SK-N-MC (cell line): Measurements from ENCODE around the gene RYR3.

Experiments used
- DNase-seq: peaks from one replicate; pipeline ENCODE4 v3.0.0-alpha.2; 2011; ENCODE audit warnings: low read depth, low spot score
- H3K27ac ChIP-seq: fragments of 200-600 bp; sonication (generic); 2 replicates; pipeline ENCODE4 v1.5.1; 2016; ENCODE audit warnings: mixed run types
- H3K36me3 ChIP-seq: fragments of 200-600 bp; sonication (generic); 2 replicates; pipeline ENCODE4 v1.6.1; 2017; ENCODE audit warnings: antibody characterized with exemption, low read length, mixed read lengths; ENCODE audit not compliant: insufficient read depth
- H3K4me3 ChIP-seq: fragments of 200-600 bp; sonication (generic); 2 replicates; pipeline ENCODE4 v1.5.1; 2016
- H3K9ac ChIP-seq: fragments of 200-600 bp; sonication (generic); 2 replicates; pipeline ENCODE4 v1.8.0; 2017; ENCODE audit warnings: mixed run types, mixed read lengths; ENCODE audit not compliant: insufficient read length
- H3K9me3 ChIP-seq: fragments of 200-600 bp; sonication (generic); 2 replicates; pipeline ENCODE4 v1.6.1; 2017; ENCODE audit warnings: low read depth, mild to moderate bottlenecking, antibody characterized with exemption, low read length, moderate library complexity, mixed read lengths
- EZH2 ChIP-seq: fragments of 200-600 bp; sonication (generic); IDR thresholded peaks from one replicate; pipeline ENCODE4 v1.6.1; 2017; ENCODE audit warnings: antibody characterized with exemption
- FOXP2 ChIP-seq: optimal IDR thresholded peaks from 2 replicates; pipeline ENCODE3; 2011; ENCODE audit warnings: mild to moderate bottlenecking, moderate library complexity; ENCODE audit not compliant: insufficient read depth; ENCODE audit errors: extremely low read length, control extremely low read depth
- POLR2AphosphoS5 ChIP-seq: IDR thresholded peaks from 2 replicates; pipeline ENCODE4 v1.6.1; 2012; ENCODE audit warnings: mild to moderate bottlenecking, low read depth, low read length, borderline replicate concordance

Gene RYR3

DNA sequence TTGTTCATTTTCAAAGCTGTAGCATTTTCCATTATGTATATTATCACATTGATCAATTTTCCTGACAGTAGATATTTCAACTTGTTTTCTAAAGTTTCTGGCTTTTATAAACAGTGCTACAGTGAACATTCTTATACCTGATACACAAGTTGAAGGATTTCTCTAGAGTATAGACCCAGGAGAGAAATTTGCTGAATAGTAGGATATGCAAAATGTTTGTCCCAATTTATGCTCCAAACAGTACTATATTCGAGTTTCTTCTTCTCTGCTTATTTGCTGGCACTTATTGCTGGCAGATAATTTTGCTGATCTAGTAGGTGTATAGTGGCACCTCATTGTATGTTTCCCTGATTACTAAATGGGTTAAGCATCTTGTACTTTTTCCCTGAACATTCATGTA lies 540.3 kb downstream of the RYR3 start:
- Histone ChIP-seq H3K27ac (no peak overlapping the region), H3K9ac (no peak overlapping the region), H3K9me3 (no peaks in the 10 kb centered on the region), H3K4me3 (no peak overlapping the region), H3K36me3 (no peaks in the 10 kb centered on the region)
- no peak for DNase-seq
- TF ChIP-seq FOXP2 (no peak), EZH2 (no peak), POLR2AphosphoS5 (no peak)

DNA sequence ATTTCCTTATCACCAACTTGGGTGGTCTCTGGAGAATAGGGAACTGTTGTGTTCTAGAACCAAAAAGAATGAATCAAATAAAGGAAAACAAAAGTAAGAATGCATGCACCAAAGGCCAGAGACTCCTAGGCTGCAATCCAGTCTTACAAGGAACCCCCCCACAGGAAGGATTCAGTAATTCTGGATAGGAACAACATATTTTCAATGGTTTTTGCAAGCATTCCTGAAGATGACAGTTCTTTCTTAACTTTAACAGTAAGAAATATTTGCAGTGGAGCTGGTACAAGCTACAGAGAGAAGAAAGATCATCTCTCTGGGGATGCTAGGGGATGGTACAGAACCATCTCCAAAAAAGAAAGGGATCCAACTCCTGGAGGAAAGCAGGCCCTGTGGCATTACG lies 541.3 kb downstream of the RYR3 start:
- Histone ChIP-seq H3K9ac (no peak overlapping the region), H3K36me3 (no peaks in the 10 kb centered on the region), H3K4me3 (no peak overlapping the region), H3K27ac (no peak overlapping the region), H3K9me3 (no peaks in the 10 kb centered on the region)
- TF ChIP-seq POLR2AphosphoS5 = no peak
- TF ChIP-seq FOXP2 = no peak
- no peak for TF ChIP-seq EZH2
- no peak for DNase-seq

DNA sequence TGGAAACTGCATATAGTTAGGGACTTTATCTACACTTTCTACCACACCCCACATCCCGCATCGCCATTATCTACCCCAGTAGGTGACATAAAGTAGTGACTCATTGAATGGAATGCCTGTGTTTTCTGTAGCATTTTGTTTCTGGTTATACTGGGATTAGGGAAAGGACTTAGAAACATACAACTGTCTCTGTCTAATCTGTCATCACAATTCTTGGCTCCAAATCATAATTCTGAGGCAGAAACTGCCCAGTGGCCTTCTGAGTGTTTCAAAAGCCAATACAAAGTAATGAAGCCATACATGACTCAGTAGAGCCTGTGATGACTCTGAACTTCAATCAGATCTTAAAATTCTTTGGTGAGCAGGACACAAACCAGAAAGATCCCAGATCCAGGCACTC lies 541.8 kb downstream of the RYR3 start:
- TF ChIP-seq POLR2AphosphoS5 = no peak
- TF ChIP-seq EZH2 = no peak
- no peak for TF ChIP-seq FOXP2
- Histone ChIP-seq H3K36me3 (no peaks in the 10 kb centered on the region), H3K9me3 (no peaks in the 10 kb centered on the region), H3K9ac (no peak overlapping the region), H3K27ac (no peak overlapping the region), H3K4me3 (no peak overlapping the region)
- no peak for DNase-seq

DNA sequence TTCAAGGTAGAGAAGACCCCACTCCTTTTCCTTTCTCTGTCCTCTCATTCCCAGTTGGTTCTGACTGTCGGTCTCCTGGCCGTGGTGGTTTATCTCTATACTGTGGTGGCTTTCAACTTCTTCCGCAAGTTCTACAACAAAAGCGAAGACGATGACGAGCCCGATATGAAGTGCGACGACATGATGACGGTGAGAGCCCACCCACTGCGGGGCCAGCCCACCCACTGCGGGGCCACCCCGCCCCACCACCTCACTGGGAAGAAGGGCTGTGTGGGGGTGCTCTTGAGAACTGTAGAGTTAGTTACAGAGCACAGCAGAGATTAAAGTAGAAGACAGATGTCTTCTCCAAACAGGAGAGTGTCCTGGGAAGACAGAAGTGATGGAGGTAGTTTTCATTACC lies 547.0 kb downstream of the RYR3 start:
- Histone ChIP-seq H3K4me3 (no peak overlapping the region), H3K27ac (no peak overlapping the region), H3K9ac (no peak overlapping the region), H3K9me3 (no peaks in the 10 kb centered on the region), H3K36me3 (no peaks in the 10 kb centered on the region)
- TF ChIP-seq POLR2AphosphoS5 (no peak), EZH2 (no peak), FOXP2 (no peak)
- no peak for DNase-seq

DNA sequence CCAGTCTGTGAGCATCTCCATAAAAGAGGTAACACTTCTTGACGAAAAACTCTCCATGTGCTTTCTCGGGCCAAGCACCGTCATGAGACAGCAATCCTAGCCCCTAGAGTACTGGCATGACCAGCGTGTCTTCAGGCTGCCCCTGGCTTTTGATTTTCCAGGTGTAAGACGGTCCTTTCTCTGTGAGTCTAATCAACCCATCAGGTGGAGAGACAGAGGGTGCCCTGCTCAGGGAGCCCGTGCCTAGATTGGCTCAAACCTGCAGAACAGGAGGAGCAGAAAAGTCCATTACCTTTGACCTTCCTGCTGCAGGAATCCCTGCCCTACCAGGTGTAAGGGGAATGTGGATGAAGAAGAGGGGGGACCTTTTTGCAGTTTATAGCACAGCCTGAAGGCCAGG lies 548.1 kb downstream of the RYR3 start:
- Histone ChIP-seq H3K4me3 (no peak overlapping the region), H3K36me3 (no peaks in the 10 kb centered on the region), H3K9ac (no peak overlapping the region), H3K27ac (no peak overlapping the region), H3K9me3 (no peaks in the 10 kb centered on the region)
- TF ChIP-seq EZH2 = no peak
- TF ChIP-seq POLR2AphosphoS5 = no peak
- TF ChIP-seq FOXP2 = no peak
- DNase-seq = no peak

DNA sequence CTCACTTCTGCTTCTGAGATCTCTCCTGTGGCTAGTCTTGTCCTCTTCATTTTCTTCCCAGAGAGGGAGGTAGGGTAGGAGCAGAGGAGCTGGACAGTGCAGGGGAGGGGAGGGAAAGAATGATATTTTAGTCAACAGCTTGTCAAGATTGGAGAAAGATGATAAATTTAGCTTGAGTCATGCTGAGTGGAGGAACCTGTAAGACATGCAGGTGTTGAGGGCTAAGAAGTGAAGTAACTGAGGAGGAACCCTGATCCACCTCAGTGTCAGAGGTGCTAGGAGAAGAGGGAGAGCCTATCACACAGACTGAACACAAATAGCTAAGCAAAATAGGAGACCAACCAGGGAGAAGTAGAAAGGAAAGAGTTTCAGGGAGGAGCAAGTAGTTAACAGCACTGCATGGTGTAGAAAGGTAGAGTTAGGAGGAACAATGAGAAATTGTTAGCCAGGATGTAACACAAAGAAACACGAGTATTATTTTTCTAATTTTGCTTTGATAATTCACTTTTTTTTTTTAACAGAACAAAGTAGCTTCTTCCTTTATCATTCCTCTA lies 549.3 kb downstream of the RYR3 start:
- DNase-seq = no peak
- Histone ChIP-seq H3K9ac (no peak overlapping the region), H3K9me3 (no peaks in the 10 kb centered on the region), H3K36me3 (no peaks in the 10 kb centered on the region), H3K4me3 (no peak overlapping the region), H3K27ac (no peak overlapping the region)
- TF ChIP-seq EZH2 (no peak), POLR2AphosphoS5 (no peak), FOXP2 (no peak)

DNA sequence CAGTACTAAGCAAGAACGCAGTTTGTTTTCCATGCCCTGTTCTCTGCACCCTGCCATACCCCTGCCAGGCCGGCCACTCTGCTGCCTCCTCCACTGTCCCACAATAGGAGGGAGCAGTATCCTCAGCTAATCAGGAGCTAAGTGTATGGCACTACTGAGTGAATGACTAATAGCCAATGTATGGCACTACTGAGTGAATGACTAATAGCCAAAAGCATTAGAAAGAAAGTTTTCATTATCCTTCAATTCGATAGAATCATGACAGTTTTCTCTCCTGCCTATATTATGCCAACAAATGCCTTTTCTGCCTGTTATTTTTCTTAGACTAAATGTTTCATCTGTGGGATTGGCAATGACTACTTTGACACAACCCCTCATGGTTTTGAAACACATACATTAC lies 550.0 kb downstream of the RYR3 start:
- Histone ChIP-seq H3K4me3 (no peak overlapping the region), H3K36me3 (no peaks in the 10 kb centered on the region), H3K27ac (no peak overlapping the region), H3K9me3 (no peaks in the 10 kb centered on the region), H3K9ac (no peak overlapping the region)
- DNase-seq = no peak
- no peak for TF ChIP-seq FOXP2
- no peak for TF ChIP-seq EZH2
- TF ChIP-seq POLR2AphosphoS5 = no peak

DNA sequence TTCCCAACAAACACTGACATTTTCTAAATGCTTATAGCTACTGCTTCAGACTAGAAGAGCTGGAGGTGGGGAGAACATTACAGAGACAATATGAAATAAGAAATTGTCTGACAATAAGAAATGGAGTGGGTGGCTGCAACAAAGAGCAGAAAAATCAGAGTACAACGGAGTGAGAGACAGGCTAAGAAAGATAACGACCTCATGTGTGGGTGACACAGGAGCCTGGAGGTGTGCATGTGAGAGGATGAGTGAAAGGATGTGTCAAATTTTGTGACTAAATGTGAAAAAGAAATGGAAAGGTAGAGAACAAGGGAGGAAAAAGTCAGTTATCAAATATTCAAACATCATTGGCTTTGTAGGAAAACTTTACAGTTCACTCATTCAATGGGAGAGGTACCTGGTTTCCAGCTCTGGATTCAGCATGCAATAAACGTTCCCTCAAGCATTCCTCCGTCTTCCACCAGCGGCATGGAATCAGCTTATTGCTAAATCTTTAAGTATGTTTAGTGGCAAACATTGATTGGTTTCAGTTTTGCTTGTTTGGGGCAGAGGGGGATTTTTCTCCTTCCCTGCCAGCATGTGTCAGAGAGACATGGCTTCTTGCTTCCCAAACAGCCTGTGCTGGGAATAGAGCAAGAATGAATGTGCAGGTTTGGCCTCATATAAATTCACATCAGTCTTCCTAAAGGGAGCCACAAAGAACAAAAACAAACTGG lies 553.8 kb downstream of the RYR3 start:
- no peak for TF ChIP-seq FOXP2
- TF ChIP-seq EZH2 = no peak
- TF ChIP-seq POLR2AphosphoS5 = no peak
- Histone ChIP-seq H3K27ac (no peak overlapping the region), H3K36me3 (no peaks in the 10 kb centered on the region), H3K4me3 (no peak overlapping the region), H3K9ac (no peak overlapping the region), H3K9me3 (no peaks in the 10 kb centered on the region)
- DNase-seq = no peak

DNA sequence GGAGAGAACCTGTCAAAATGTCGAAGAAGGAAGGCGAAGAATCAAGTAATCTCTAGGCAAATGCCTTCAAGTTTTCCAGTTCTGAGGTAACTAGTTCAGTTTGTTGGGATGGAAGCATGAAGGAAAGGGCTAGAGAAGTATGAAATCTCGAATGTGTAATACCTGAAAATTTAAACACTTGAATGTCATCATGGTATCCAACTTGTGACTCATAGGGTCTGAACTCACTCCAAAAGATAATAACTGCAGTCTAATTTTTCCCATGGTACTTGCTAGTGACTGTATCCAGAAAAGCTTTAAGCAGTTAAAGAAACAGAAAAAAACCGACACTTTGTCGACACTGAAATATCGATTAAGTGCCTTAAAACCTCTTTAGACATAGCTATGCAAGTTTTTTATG lies 554.6 kb downstream of the RYR3 start:
- H3K4me3 ChIP-seq = no peak overlapping the region
- no peak overlapping the region for H3K27ac ChIP-seq
- H3K9ac ChIP-seq = no peak overlapping the region
- no peaks in the 10 kb centered on the region for H3K36me3 ChIP-seq
- no peak for TF ChIP-seq FOXP2
- TF ChIP-seq POLR2AphosphoS5 = no peak
- DNase-seq = no peak
- H3K9me3 ChIP-seq = no peaks in the 10 kb centered on the region
